ENCODE data around the gene CLTCL1. TPM values are rescaled to one million over a fixed set of nuclear protein-coding genes. Genes with fewer than 3 reads are reported as not detected.

CLTCL1 gene
- total and polyA plus RNA-seq, 4 donors, result 2.0 to 4.8 (median 2.6) TPM

- Histone ChIP-seq H3K4me3 (ENCODE audit: low read depth in 1 of 3, low read length in 3 of 3) (no peak overlapping the region), H3K9ac (ENCODE audit: low read depth in 1 of 2, low read length in 2 of 2) (no peak overlapping the region), H3K27me3 (ENCODE audit: control insufficient read depth in 4 of 4, insufficient read depth in 4 of 4, low read length in 3 of 4) (no peaks in the 10 kb centered on the region), H3K4me1 (ENCODE audit: control insufficient read depth in 4 of 4, insufficient read depth in 4 of 4, low read length in 3 of 4) (peaks cover 3 to 17% (median 10%) of the 10 kb centered on the region in 4 donors), H3K36me3 (ENCODE audit: control insufficient read depth in 4 of 4, insufficient read depth in 3 of 4, low read depth in 1 of 4, low read length in 3 of 4) (peaks cover 0 to 3% (median 1%) of the 10 kb centered on the region in 4 donors), H3K9me3 (ENCODE audit: control insufficient read depth in 4 of 4, low read length in 3 of 4) (no peaks in the 10 kb centered on the region), H3K27ac (ENCODE audit: low read depth in 1 of 2, low read length in 2 of 2) (no peak overlapping the region)
- TF ChIP-seq ATF3 (IDR thresholded peaks at IDR 0.05), result no peak
- no peak for TF ChIP-seq YY1 (IDR thresholded peaks at IDR 0.05)
- TF ChIP-seq HNF4G (IDR thresholded peaks at IDR 0.05), result no peak
- no peak for TF ChIP-seq ZBTB33 (IDR thresholded peaks at IDR 0.05)
- TF ChIP-seq EGR1 (IDR thresholded peaks at IDR 0.05; ENCODE audit: low read depth in 2 of 2), result no peak
- TF ChIP-seq TAF1 (conservative IDR thresholded peaks at IDR 0.05), result no peak
- TF ChIP-seq FOXA2 (IDR thresholded peaks at IDR 0.05), result no peak
- no peak for TF ChIP-seq JUND (IDR thresholded peaks at IDR 0.05)
- WGBS, result 94% methylated on average over 9 of the region's 9 CpGs
- no peak for DNase-seq (ENCODE audit: low spot score)
Observed at GRCh38 chr22:19183216-19183615, 108.3 kb downstream of the CLTCL1 start.

GRCh38 chr22:19182472-19183157, 108.9 kb downstream of the CLTCL1 start:
- TF ChIP-seq HNF4G (IDR thresholded peaks at IDR 0.05) (no peak), MAX (IDR thresholded peaks at IDR 0.05) (no peak), HNF4A (conservative IDR thresholded peaks at IDR 0.05) (no peak), YY1 (IDR thresholded peaks at IDR 0.05) (no peak), RAD21 (IDR thresholded peaks at IDR 0.05) (no peak), FOXA2 (IDR thresholded peaks at IDR 0.05) (no peak)
- peak; percentile 26 for DNase-seq (ENCODE audit: low spot score)
- H3K4me1 ChIP-seq (ENCODE audit: control insufficient read depth in 4 of 4, insufficient read depth in 4 of 4, low read length in 3 of 4), result peaks cover 3 to 20% (median 11%) of the 10 kb centered on the region in 4 donors
- no peak overlapping the region for H3K9ac ChIP-seq (ENCODE audit: low read depth in 1 of 2, low read length in 2 of 2)
- no peaks in the 10 kb centered on the region for H3K27me3 ChIP-seq (ENCODE audit: control insufficient read depth in 4 of 4, insufficient read depth in 4 of 4, low read length in 3 of 4)
- H3K9me3 ChIP-seq (ENCODE audit: control insufficient read depth in 4 of 4, low read length in 3 of 4), result no peaks in the 10 kb centered on the region
- H3K36me3 ChIP-seq (ENCODE audit: control insufficient read depth in 4 of 4, insufficient read depth in 3 of 4, low read depth in 1 of 4, low read length in 3 of 4), result peaks cover 0 to 3% (median under 1%) of the 10 kb centered on the region in 4 donors
- H3K27ac ChIP-seq (ENCODE audit: low read depth in 1 of 2, low read length in 2 of 2), result no peak overlapping the region
- H3K4me3 ChIP-seq (ENCODE audit: low read depth in 1 of 3, low read length in 3 of 3), result no peak overlapping the region
- 86% methylated on average over 9 of the region's 9 CpGs for WGBS

- peaks cover 4 to 27% (median 15%) of the 10 kb centered on the region in 4 donors for H3K4me1 ChIP-seq (ENCODE audit: control insufficient read depth in 4 of 4, insufficient read depth in 4 of 4, low read length in 3 of 4)
- H3K9ac ChIP-seq (ENCODE audit: low read depth in 1 of 2, low read length in 2 of 2), result no peak overlapping the region
- H3K27ac ChIP-seq (ENCODE audit: low read depth in 1 of 2, low read length in 2 of 2), result no peak overlapping the region
- no peak overlapping the region for H3K4me3 ChIP-seq (ENCODE audit: low read depth in 1 of 3, low read length in 3 of 3)
- H3K36me3 ChIP-seq (ENCODE audit: control insufficient read depth in 4 of 4, insufficient read depth in 3 of 4, low read depth in 1 of 4, low read length in 3 of 4), result peaks cover 0 to 3% (median 0%) of the 10 kb centered on the region in 4 donors
- no peaks in the 10 kb centered on the region for H3K27me3 ChIP-seq (ENCODE audit: control insufficient read depth in 4 of 4, insufficient read depth in 4 of 4, low read length in 3 of 4)
- WGBS, result 82% methylated on average over 12 of the region's 12 CpGs
- TF ChIP-seq GABPA (IDR thresholded peaks at IDR 0.05 in 1 of 2, conservative IDR thresholded peaks at IDR 0.05 in 1 of 2), result no peak
- no peak for TF ChIP-seq RAD21 (IDR thresholded peaks at IDR 0.05)
- TF ChIP-seq SP1 (IDR thresholded peaks at IDR 0.05), result no peak
- no peak for TF ChIP-seq REST (IDR thresholded peaks at IDR 0.05)
- no peak for TF ChIP-seq ZBTB33 (IDR thresholded peaks at IDR 0.05)
- TF ChIP-seq FOXA1 (IDR thresholded peaks at IDR 0.05), result no peak
- TF ChIP-seq MAX (IDR thresholded peaks at IDR 0.05), result no peak
- TF ChIP-seq TAF1 (conservative IDR thresholded peaks at IDR 0.05), result no peak
- no peaks in the 10 kb centered on the region for H3K9me3 ChIP-seq (ENCODE audit: control insufficient read depth in 4 of 4, low read length in 3 of 4)
- DNase-seq (ENCODE audit: low spot score), result peak; percentile 30
Observed at GRCh38 chr22:19181786-19182471, 109.6 kb downstream of the CLTCL1 start.

Data from liver (tissue), 9 donors.